HG02571 (cell line): Measurements from ENCODE around the gene TMPRSS13.
"Not testable (repeated sequence)": the region's sequence is repeated elsewhere in the genome, so short reads cannot be mapped to it uniquely, and the experiment has no call there.

Experiments
- ATAC-seq: cut with Tn5 transposase; IDR thresholded peaks from one replicate; pipeline ENCODE4 v1.9.1; 2021; ENCODE audit warnings: mild to moderate bottlenecking, moderate library complexity; ENCODE audit not compliant: unreplicated experiment

Gene TMPRSS13

DNA sequence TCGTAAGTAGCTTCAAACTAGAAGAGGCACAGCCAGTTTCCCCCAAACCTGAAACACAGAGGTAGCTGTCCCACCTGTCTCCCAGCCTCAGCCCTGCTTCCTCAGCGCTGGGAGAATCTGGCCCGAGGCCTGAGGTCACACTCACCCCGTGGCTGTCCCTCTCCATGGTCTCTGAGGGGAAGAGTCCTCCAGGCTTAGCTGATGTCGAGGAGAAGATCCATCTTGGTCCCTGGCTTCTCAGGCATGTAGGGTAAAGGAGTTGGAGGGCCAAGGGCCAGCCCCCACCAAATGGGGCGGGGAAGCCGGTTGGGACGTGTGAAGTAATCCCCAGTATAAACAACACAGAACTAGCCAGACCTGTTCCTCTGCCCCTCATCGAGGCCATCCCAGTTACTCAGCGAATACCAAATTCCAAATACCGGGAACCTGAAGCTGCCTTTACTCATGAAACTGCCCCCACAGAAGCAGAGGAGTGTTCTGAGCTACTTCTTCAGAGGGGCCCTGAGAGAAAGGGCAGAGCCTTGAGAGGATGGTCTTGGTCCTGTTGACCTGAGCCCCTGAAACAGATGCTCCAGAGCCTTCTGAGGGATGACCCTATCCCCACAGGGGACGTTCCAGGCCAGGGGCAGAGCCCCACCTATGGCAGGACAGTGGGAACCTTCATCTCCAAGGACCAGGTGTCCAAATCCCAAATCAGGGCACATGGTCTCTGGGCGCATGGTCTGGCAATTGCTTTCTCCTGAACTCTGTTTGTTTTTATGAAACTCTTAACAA, at the start of gene TMPRSS13:
TMPRSS13 (minus strand) TSS at position 261 of the 774 bp plus-strand sequence; CDS start at position 166, 95 bp downstream.
- ATAC-seq, result no peak

- ATAC-seq, result no peak
Measured at GRCh38 chr11:117978991-117979390, 49.8 kb upstream of the TMPRSS13 start.

DNA sequence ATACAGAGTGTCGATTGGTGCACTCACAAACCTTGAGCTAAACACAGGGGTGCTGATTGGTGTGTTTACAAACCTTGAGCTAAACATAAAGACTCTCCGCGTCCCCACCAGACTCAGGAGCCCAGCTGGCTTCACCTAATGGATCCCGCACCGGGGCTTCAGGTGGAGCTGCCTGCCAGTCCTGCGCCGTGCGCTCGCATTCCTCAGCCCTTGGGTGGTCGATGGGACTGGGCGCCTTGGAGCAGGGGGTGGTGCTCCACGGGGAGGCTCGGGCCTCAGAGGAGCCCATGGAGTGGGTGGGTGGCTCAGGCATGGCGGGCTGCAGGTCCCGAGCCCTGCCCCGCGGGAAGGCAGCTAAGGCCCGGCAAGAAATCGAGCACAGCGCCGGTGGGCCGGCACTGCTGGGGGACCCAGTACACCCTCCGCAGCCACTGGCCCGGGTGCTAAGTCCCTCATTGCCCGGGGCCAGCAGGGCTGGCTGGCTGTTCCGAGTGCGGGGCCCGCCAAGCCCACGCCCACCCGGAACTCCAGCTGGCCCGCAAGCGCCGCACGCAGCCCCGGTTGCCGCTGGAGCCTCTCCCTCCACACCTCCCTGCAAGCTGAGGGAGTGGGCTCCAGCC, 49.2 kb upstream of the TMPRSS13 start:
- not testable (repeated sequence) for ATAC-seq

GRCh38 chr11:117977612-117978264, 48.5 kb upstream of the TMPRSS13 start:
- not testable (repeated sequence) for ATAC-seq

DNA sequence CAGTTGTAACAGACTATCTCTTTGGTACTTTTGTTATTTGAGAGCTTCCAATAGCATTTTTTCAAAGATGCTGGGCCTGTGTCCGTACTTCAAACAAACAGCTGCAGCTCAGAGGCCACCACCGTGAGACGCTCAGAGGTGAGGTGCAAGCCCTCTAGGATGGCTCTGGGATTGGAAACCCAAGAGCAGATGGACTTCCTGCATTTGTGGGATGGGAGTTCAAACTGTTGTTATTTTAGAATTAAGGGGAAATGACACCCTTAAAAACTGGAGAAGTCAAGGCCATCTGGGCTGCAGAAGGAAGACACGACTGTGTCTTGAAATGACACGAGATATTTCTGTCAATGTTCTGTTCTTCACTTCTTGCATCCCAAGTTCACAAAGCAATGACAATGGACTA, 47.8 kb upstream of the TMPRSS13 start:
- ATAC-seq, result no peak

GRCh38 chr11:117976445-117976844, 47.2 kb upstream of the TMPRSS13 start:
- ATAC-seq, result no peak

DNA sequence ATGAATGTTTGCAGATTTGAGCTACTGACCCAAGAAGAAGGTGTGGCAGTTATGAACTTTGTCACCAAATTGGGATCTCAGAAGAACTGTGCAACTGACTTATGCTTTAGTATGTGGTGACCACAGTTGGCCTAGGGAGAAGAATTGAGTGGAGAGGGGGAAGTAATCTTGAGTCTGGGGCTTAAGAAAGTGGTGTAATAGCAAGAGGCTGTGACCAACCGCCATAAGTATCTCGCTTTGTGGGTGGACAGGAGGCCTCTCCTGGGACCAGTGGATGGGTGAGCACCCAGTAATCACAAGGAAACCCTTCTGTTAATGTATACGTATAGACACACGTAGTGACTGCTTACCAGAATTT, 44.3 kb upstream of the TMPRSS13 start:
- no peak for ATAC-seq

DNA sequence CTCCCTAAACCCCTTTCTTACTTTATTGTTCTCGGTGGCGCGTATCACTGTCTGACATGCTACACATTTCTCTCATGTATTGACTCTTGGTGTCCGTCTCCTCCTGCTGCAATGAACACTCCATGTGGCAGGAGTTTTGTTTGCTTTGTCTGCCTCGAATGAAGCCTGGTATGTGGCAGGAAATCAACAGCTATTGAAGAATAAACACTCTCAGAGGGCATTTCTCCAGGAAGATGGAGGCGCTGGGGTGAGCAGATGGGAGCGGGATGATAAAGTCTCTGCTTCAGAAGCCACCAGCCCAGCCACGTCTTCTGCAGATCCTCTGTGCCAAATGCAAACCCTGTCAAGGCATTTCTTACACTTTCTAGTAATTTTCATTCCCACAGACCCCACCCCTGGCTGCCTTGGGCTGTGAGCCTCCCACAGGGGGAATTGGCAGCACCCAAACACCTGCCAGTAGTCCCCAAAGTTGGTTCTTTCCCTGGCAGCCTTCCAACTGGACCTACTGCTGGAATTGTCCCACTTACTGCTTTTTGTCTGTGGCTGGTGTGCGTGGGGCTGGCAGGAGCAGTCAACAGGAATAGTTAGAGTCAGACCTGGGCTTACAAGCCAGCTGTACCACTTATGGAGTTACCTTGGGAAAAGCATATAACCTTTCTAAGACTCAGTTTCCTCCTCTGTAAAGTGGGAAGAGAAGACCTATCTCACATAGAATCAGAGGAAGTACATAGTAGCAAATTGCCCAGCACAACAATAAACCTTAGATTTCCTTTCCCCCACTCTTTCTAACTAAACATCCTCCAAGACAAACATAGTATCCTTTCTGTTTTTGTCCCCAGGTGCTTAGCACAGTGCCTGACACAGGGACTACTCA, 43.7 kb upstream of the TMPRSS13 start:
- no peak for ATAC-seq

DNA sequence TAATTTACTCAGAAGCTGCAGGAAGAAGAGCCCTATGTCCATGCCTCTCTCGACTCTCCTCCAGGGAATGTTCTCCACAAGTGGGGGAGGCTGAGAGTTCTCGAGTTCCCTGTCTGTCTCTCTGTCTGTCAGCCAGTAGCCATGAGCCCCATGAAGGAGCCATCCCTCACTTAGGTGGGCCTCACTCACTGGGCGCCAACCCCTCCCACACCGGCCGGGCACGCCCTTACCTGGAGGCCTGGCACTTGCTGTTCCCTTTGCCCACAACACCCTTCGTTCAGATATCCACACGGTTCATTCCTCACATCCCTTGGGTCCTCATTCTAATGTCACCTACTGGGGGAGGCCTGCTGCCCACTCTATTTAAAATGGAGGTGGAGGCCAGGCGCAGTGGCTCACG, 42.8 kb upstream of the TMPRSS13 start:
- ATAC-seq, result no peak

DNA sequence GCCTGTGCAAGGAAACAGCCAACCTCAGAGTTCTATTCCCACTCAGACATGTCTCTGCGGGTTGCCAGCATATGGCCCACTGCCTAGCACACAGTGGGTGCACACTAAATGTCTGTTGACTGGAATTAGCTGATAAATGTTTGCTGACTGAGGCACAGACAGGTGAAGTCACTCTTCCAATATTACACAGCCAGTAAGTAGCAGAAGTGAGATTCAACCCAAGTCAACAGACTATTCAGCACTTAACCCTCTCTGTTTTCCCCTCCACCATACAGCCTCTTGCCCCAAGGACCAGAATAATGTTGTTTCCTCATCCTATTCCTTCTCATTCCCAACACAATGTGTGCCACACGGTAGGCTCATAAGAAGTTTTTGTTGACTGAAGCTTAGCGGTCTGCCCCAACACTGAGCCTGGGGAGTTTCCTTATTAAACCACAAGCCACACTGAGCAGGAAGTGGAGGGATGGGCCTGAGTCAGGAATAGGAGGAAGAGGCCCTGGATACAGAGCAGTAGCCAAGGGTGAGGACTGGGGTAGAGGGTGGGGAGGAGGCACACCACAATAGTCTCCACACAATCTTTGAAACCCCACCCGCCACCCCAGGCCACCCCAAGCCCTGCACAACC, 41.3 kb upstream of the TMPRSS13 start:
- ATAC-seq, result no peak

GRCh38 chr11:117969160-117969991, 40.2 kb upstream of the TMPRSS13 start:
- no peak for ATAC-seq

DNA sequence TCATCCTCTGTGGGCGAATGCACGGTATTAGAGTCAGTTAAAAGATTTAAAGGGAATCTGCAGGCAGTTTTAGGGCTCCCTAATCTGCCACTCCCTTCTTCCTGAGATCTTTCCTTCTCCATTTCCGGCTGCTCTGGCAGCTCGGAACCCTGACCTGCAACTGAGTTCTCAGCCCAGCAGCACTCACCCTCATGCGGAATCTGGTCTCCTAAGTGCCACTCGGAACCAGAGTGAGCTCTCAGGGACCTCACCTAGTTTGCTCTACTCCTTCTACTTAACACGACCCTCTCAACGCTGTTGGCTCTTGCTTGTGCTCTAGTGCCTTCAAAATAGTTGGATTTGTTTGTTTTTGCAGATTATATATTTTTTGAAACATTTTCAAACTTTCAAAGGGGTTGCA, 37.7 kb upstream of the TMPRSS13 start:
- no peak for ATAC-seq

GRCh38 chr11:117962826-117963225, 33.6 kb upstream of the TMPRSS13 start:
- no peak for ATAC-seq

GRCh38 chr11:117961896-117962295, 32.7 kb upstream of the TMPRSS13 start:
- ATAC-seq, result no peak

DNA sequence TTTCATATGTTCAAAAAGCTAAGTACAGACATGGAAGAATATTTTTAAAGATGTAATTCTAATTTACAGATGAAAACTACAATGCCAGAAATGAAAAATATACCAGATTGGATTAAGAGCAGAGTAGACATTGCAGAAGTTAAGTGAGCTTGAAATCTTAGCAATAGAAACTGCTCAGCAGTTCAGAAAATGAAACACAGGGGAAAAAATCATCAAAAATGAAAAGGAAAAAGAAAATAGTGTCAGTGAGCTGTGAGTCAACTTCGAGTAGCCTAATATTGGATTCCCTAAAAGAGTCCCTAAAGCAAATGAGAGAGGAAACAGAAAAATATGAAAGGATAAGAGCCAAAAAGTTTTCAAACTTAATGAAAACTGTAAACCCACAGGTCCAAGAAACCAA, 31.2 kb upstream of the TMPRSS13 start:
- no peak for ATAC-seq

DNA sequence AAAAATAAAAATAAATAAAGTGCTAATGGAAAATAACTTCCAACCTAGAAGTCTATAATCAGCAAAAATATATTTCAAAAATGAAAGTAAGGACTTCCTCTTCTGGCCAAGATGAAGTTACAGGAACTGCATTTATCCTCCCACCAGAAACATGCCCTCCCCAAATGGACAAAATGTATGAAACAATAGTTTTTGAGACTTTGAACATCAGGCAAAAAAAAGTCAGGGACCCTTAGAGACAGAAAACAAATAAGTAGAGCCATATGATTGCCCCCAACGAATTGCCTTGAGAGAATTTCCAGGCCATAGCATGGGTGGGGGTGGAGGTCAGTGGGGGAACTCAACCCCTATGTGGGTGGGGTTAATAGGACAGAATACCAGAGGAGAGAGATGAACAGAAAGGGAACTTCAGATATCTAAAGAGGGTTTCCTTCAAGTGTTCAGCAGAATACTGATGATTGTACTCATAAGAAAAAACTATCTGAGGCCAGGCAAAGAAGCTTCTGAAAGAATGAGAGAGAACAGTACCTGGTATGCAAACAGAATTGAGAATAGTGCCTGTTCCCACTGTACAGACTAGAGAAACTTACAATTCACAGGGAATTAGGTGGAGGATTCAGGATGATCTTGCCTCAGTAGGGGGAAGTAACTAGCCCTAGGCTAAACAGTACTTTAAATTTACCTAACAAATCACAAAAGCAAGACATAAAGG, 30.4 kb upstream of the TMPRSS13 start:
- no peak for ATAC-seq

- no peak for ATAC-seq
Measured at GRCh38 chr11:117958949-117959348, 29.7 kb upstream of the TMPRSS13 start.

GRCh38 chr11:117953024-117953671, 23.9 kb upstream of the TMPRSS13 start:
- ATAC-seq, result no peak
